GM18505 (cell line): ENCODE measurements around the gene TLE6.
"Not testable (repeated sequence)": the region's sequence is repeated elsewhere in the genome, so short reads cannot be mapped to it uniquely, and the experiment has no call there.

Experiments
- ATAC-seq: cut with Tn5 transposase; IDR thresholded peaks from one replicate; pipeline ENCODE4 v1.9.1; 2021; ENCODE audit not compliant: unreplicated experiment
- POLR2A ChIP-seq: IDR thresholded peaks from 4 replicates; pipeline ENCODE4 v1.6.1; 2011; ENCODE audit warnings: borderline replicate concordance; ENCODE audit not compliant: insufficient read depth, insufficient read length; ENCODE audit errors: extremely low read depth

Gene TLE6

GRCh38 chr19:3005345-3005744, 28.0 kb downstream of the TLE6 start:
- TF ChIP-seq POLR2A = no peak
- ATAC-seq = no peak

- no peak for TF ChIP-seq POLR2A
- no peak for ATAC-seq
Observed at GRCh38 chr19:3006075-3006767, 28.9 kb downstream of the TLE6 start.

- ATAC-seq = no peak
- TF ChIP-seq POLR2A = no peak
Observed at GRCh38 chr19:3007975-3008374, 30.6 kb downstream of the TLE6 start.

GRCh38 chr19:3008994-3009393, 31.6 kb downstream of the TLE6 start:
- no peak for TF ChIP-seq POLR2A
- ATAC-seq = no peak

GRCh38 chr19:3010871-3011270, 33.5 kb downstream of the TLE6 start:
- no peak for ATAC-seq
- TF ChIP-seq POLR2A = no peak

GRCh38 chr19:3012059-3012458, 34.7 kb downstream of the TLE6 start:
- not testable (repeated sequence) for ATAC-seq

- no peak for TF ChIP-seq POLR2A
- no peak for ATAC-seq
Observed at GRCh38 chr19:3012621-3013262, 35.4 kb downstream of the TLE6 start.

GRCh38 chr19:3013263-3013725, 35.9 kb downstream of the TLE6 start:
- TF ChIP-seq POLR2A = no peak
- ATAC-seq = no peak

GRCh38 chr19:3014135-3014534, 36.8 kb downstream of the TLE6 start:
- TF ChIP-seq POLR2A = no peak
- ATAC-seq = no peak

GRCh38 chr19:3015126-3016057, 38.0 kb downstream of the TLE6 start:
- no peak for TF ChIP-seq POLR2A
- no peak for ATAC-seq

- ATAC-seq = no peak
- TF ChIP-seq POLR2A = no peak
Observed at GRCh38 chr19:3017923-3018322, 40.6 kb downstream of the TLE6 start.

GRCh38 chr19:3019211-3019854, 42.0 kb downstream of the TLE6 start:
- no peak for ATAC-seq
- TF ChIP-seq POLR2A = no peak

GRCh38 chr19:3020321-3020960, 43.1 kb downstream of the TLE6 start:
- no peak for ATAC-seq
- TF ChIP-seq POLR2A = no peak

- no peak for ATAC-seq
Observed at GRCh38 chr19:3024509-3024869, 47.1 kb downstream of the TLE6 start.

More at GRCh38 chr19:3024509-3024869, 47.1 kb downstream of the TLE6 start:
- TF ChIP-seq POLR2A = no peak
